ENCODE data around the gene GPR146.

GRCh38 chr7:1057416-1058291 lies 13.3 kb downstream of the GPR146 start:
- no peak for TF ChIP-seq ISL1 (CRISPR knock-in tag; IDR thresholded peaks at IDR 0.05)
- no peak for TF ChIP-seq ZFP30 (CRISPR knock-in tag; IDR thresholded peaks at IDR 0.05)
- TF ChIP-seq, protein P1, sequence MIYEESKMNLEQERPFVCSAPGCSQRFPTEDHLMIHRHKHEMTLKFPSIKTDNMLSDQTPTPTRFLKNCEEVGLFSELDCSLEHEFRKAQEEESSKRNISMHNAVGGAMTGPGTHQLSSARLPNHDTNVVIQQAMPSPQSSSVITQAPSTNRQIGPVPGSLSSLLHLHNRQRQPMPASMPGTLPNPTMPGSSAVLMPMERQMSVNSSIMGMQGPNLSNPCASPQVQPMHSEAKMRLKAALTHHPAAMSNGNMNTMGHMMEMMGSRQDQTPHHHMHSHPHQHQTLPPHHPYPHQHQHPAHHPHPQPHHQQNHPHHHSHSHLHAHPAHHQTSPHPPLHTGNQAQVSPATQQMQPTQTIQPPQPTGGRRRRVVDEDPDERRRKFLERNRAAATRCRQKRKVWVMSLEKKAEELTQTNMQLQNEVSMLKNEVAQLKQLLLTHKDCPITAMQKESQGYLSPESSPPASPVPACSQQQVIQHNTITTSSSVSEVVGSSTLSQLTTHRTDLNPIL (CRISPR knock-in tag; IDR thresholded peaks at IDR 0.05; ENCODE audit: low read depth) = no peak
- no peak for TF ChIP-seq ARNTL (CRISPR knock-in tag; IDR thresholded peaks at IDR 0.05; ENCODE audit: borderline replicate concordance, low read depth)
- no peak for TF ChIP-seq ZNF70 (CRISPR knock-in tag; IDR thresholded peaks at IDR 0.05)
- TF ChIP-seq, protein P2, sequence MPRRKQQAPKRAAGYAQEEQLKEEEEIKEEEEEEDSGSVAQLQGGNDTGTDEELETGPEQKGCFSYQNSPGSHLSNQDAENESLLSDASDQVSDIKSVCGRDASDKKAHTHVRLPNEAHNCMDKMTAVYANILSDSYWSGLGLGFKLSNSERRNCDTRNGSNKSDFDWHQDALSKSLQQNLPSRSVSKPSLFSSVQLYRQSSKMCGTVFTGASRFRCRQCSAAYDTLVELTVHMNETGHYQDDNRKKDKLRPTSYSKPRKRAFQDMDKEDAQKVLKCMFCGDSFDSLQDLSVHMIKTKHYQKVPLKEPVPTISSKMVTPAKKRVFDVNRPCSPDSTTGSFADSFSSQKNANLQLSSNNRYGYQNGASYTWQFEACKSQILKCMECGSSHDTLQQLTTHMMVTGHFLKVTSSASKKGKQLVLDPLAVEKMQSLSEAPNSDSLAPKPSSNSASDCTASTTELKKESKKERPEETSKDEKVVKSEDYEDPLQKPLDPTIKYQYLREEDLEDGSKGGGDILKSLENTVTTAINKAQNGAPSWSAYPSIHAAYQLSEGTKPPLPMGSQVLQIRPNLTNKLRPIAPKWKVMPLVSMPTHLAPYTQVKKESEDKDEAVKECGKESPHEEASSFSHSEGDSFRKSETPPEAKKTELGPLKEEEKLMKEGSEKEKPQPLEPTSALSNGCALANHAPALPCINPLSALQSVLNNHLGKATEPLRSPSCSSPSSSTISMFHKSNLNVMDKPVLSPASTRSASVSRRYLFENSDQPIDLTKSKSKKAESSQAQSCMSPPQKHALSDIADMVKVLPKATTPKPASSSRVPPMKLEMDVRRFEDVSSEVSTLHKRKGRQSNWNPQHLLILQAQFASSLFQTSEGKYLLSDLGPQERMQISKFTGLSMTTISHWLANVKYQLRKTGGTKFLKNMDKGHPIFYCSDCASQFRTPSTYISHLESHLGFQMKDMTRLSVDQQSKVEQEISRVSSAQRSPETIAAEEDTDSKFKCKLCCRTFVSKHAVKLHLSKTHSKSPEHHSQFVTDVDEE (CRISPR knock-in tag; IDR thresholded peaks at IDR 0.05) = no peak
- no peak for TF ChIP-seq ZFP3 (CRISPR knock-in tag; IDR thresholded peaks at IDR 0.05)
- no peak for TF ChIP-seq PPARA (CRISPR knock-in tag; IDR thresholded peaks at IDR 0.05; ENCODE audit: borderline replicate concordance)
- TF ChIP-seq, protein P3, sequence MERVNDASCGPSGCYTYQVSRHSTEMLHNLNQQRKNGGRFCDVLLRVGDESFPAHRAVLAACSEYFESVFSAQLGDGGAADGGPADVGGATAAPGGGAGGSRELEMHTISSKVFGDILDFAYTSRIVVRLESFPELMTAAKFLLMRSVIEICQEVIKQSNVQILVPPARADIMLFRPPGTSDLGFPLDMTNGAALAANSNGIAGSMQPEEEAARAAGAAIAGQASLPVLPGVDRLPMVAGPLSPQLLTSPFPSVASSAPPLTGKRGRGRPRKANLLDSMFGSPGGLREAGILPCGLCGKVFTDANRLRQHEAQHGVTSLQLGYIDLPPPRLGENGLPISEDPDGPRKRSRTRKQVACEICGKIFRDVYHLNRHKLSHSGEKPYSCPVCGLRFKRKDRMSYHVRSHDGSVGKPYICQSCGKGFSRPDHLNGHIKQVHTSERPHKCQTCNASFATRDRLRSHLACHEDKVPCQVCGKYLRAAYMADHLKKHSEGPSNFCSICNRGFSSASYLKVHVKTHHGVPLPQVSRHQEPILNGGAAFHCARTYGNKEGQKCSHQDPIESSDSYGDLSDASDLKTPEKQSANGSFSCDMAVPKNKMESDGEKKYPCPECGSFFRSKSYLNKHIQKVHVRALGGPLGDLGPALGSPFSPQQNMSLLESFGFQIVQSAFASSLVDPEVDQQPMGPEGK (CRISPR knock-in tag; IDR thresholded peaks at IDR 0.05; ENCODE audit: borderline replicate concordance) = no peak
- no peak for TF ChIP-seq POU6F1 (CRISPR knock-in tag; IDR thresholded peaks at IDR 0.05; ENCODE audit: borderline replicate concordance, low read depth)
- no peak for TF ChIP-seq RARB (CRISPR knock-in tag; IDR thresholded peaks at IDR 0.05)
- TF ChIP-seq ZNF8 (CRISPR knock-in tag; IDR thresholded peaks at IDR 0.05) = no peak
- no peak for TF ChIP-seq OSR1 (CRISPR knock-in tag; IDR thresholded peaks at IDR 0.05)
- TF ChIP-seq ZC3H10 (CRISPR knock-in tag; IDR thresholded peaks at IDR 0.05) = no peak
